ENCODE data around the gene TBL1XR1. TPM values are rescaled to one million over a fixed set of nuclear protein-coding genes. Genes with fewer than 3 reads are reported as not detected.

Gene TBL1XR1
- total RNA-seq, 1 experiment from 2014 or later: 192 TPM

DNA sequence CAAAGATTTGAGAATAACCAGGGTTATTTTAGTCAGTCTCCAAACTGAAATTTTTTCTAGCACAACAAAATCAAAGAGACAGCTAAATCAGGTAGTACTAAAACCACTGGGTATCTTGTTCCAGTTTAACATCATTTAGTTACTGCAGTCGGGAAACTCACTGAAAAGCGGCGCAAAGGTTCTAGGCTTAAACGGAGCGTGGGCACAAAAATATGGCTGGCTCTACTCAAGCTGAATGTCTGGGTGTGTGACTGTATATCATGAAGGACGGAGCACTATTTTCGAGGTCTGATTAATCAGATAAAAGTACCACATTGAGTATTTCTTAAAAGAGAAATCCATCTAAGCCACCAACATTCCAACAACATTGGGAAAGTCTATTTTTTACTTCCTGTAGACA, 152.1 kb downstream of the TBL1XR1 start:
- ChIA-PET POLR2A (interaction anchor here (0.5 kb wide), 1 partner anchor 16 kb away, joined by 3 read pairs; no protein-coding TSS in a partner anchor), CTCF (no interaction called here)
- Histone ChIP-seq H3K4me3 (ENCODE audit: low read depth in 2 of 2, low read length in 2 of 2) (no peak overlapping the region), H3K27ac (ENCODE audit: low read length) (no peak overlapping the region), H3K27me3 (ENCODE audit: control insufficient read depth, insufficient read depth, low read length) (no peaks in the 10 kb centered on the region), H3K9me3 (ENCODE audit: control insufficient read depth, insufficient read depth, low read depth, low read length) (peaks cover 4% of the 10 kb centered on the region), H3K4me1 (ENCODE audit: control insufficient read depth, insufficient read depth, low read length) (peaks cover 5% of the 10 kb centered on the region; the same call in 1 of the 2 replicates), H3K36me3 (ENCODE audit: control insufficient read depth, insufficient read depth, low read length) (peaks cover 52% of the 10 kb centered on the region)
- no peak for TF ChIP-seq SIN3A (IDR thresholded peaks at IDR 0.05; ENCODE audit: borderline replicate concordance, insufficient read depth, low read depth, low read length)
- no peak for TF ChIP-seq POLR2AphosphoS5 (IDR thresholded peaks at IDR 0.05; ENCODE audit: low read depth, low read length)
- TF ChIP-seq, protein P1, sequence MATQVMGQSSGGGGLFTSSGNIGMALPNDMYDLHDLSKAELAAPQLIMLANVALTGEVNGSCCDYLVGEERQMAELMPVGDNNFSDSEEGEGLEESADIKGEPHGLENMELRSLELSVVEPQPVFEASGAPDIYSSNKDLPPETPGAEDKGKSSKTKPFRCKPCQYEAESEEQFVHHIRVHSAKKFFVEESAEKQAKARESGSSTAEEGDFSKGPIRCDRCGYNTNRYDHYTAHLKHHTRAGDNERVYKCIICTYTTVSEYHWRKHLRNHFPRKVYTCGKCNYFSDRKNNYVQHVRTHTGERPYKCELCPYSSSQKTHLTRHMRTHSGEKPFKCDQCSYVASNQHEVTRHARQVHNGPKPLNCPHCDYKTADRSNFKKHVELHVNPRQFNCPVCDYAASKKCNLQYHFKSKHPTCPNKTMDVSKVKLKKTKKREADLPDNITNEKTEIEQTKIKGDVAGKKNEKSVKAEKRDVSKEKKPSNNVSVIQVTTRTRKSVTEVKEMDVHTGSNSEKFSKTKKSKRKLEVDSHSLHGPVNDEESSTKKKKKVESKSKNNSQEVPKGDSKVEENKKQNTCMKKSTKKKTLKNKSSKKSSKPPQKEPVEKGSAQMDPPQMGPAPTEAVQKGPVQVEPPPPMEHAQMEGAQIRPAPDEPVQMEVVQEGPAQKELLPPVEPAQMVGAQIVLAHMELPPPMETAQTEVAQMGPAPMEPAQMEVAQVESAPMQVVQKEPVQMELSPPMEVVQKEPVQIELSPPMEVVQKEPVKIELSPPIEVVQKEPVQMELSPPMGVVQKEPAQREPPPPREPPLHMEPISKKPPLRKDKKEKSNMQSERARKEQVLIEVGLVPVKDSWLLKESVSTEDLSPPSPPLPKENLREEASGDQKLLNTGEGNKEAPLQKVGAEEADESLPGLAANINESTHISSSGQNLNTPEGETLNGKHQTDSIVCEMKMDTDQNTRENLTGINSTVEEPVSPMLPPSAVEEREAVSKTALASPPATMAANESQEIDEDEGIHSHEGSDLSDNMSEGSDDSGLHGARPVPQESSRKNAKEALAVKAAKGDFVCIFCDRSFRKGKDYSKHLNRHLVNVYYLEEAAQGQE (IDR thresholded peaks at IDR 0.05; ENCODE audit: insufficient read depth in 1 of 2, low read depth in 2 of 2, low read length in 1 of 2): no peak
- TF ChIP-seq TCF7L2 (IDR thresholded peaks at IDR 0.05; ENCODE audit: low read depth, low read length): no peak
- TF ChIP-seq, protein P2, sequence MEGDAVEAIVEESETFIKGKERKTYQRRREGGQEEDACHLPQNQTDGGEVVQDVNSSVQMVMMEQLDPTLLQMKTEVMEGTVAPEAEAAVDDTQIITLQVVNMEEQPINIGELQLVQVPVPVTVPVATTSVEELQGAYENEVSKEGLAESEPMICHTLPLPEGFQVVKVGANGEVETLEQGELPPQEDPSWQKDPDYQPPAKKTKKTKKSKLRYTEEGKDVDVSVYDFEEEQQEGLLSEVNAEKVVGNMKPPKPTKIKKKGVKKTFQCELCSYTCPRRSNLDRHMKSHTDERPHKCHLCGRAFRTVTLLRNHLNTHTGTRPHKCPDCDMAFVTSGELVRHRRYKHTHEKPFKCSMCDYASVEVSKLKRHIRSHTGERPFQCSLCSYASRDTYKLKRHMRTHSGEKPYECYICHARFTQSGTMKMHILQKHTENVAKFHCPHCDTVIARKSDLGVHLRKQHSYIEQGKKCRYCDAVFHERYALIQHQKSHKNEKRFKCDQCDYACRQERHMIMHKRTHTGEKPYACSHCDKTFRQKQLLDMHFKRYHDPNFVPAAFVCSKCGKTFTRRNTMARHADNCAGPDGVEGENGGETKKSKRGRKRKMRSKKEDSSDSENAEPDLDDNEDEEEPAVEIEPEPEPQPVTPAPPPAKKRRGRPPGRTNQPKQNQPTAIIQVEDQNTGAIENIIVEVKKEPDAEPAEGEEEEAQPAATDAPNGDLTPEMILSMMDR (IDR thresholded peaks at IDR 0.05): no peak
- DNase-seq (ENCODE audit: low read depth, low spot score): no peak
- no peak for ATAC-seq
- in situ Hi-C loops (cut with HindIII; ENCODE audit: low pct_unique_long_range_greater_than_20kb, low sequenced_read_pairs) (no loop called here), intact Hi-C loops (cut with micrococcal nuclease; ENCODE audit: unreplicated experiment) (no loop called here)
- no TSS peak for BruUV-seq (replicated peaks)

DNA sequence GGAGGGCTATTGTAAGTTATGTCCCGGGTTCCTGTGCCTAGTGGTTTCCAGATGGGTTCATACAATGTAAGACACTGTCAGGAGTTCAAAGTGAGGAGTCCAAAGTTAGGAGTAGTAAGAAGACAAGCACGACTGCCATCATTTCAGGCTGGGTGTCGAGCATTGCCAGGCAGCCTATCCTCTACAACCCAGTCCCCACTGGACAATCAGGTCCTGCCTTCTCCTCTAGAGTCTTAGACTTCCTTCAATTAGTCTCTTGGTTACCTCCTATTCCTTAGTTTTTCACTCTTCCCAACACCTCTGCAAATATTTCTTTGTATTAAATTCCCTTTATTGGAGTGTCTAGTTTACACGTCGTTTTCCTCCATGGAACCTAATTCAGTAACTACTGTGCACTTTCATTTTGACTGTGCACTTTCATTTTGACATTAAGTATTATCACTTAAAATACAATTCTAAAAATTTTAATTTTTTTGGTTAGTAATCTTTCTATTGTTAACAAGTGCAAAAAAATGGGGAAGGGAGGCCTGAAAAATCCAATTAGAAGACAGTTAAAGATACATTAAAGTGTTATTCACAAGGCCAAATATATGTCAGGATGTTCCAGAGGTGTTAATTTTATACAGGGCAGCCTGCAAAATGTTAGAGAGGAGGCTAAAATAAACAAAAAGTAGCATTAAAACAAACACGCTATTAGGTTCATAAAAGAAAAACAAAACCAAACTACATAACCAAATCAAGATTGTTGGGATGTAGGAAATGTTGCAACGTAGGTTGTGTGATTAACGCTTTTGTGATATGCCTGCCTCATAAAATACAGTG, 155.3 kb downstream of the TBL1XR1 start:
- Histone ChIP-seq H3K9me3 (ENCODE audit: control insufficient read depth, insufficient read depth, low read depth, low read length) (peaks cover 4% of the 10 kb centered on the region), H3K4me1 (ENCODE audit: control insufficient read depth, insufficient read depth, low read length) (peaks cover 5% of the 10 kb centered on the region; the same call in 1 of the 2 replicates), H3K4me3 (ENCODE audit: low read depth in 2 of 2, low read length in 2 of 2) (no peak overlapping the region), H3K36me3 (ENCODE audit: control insufficient read depth, insufficient read depth, low read length) (peaks cover 33% of the 10 kb centered on the region), H3K27me3 (ENCODE audit: control insufficient read depth, insufficient read depth, low read length) (no peaks in the 10 kb centered on the region), H3K27ac (ENCODE audit: low read length) (peak overlapping the region; percentile 15; the same call in 1 of the 2 replicates)
- in situ Hi-C loops (cut with HindIII; ENCODE audit: low pct_unique_long_range_greater_than_20kb, low sequenced_read_pairs) (no loop called here), intact Hi-C loops (cut with micrococcal nuclease; ENCODE audit: unreplicated experiment) (no loop called here)
- TF ChIP-seq SIN3A (IDR thresholded peaks at IDR 0.05; ENCODE audit: borderline replicate concordance, insufficient read depth, low read depth, low read length) (no peak), POLR2AphosphoS5 (IDR thresholded peaks at IDR 0.05; ENCODE audit: low read depth, low read length) (no peak)
- DNase-seq (ENCODE audit: low read depth, low spot score) (no peak), ATAC-seq (no peak)
- CTCF ChIA-PET: no interaction called here
- POLR2A ChIA-PET: no interaction called here
- no TSS peak for BruUV-seq (replicated peaks)

All from Panc1 (cell line).